Loucy (cell line): ENCODE measurements around the gene SLC17A8.

Experiments used
- H2AFZ ChIP-seq: fragments of 200-600 bp; sonication (generic); 2 replicates; pipeline ENCODE4 v1.6.0; 2016; ENCODE audit warnings: antibody characterized with exemption, mild to moderate bottlenecking, low read length, moderate library complexity
- H3F3A ChIP-seq: fragments of 200-600 bp; 2 replicates; pipeline ENCODE4 v1.6.0; 2016; ENCODE audit warnings: antibody characterized with exemption, low read depth, mild to moderate bottlenecking
- H3K27me3 ChIP-seq: fragments of 200-600 bp; sonication (generic); 2 replicates; pipeline ENCODE4 v1.6.1; 2014; ENCODE audit warnings: low read length, mild to moderate bottlenecking; ENCODE audit not compliant: insufficient read depth, poor library complexity, severe bottlenecking
- H3K36me3 ChIP-seq: fragments of 200-600 bp; sonication (generic); 2 replicates; pipeline ENCODE4 v1.6.1; 2016; ENCODE audit warnings: low read length; ENCODE audit not compliant: insufficient read depth
- H3K4me1 ChIP-seq: fragments of 200-600 bp; sonication (generic); 2 replicates; pipeline ENCODE4 v1.5.1; 2014; ENCODE audit warnings: low read length, mild to moderate bottlenecking; ENCODE audit not compliant: insufficient read depth, poor library complexity, severe bottlenecking
- H3K4me2 ChIP-seq: fragments of 200-600 bp; sonication (generic); 2 replicates; pipeline ENCODE4 v1.6.0; 2014; ENCODE audit warnings: antibody characterized with exemption, low read length, low read depth, mild to moderate bottlenecking; ENCODE audit not compliant: poor library complexity, severe bottlenecking
- H3K4me3 ChIP-seq: fragments of 200-600 bp; sonication (generic); 2 replicates; pipeline ENCODE4 v1.5.1; 2014; ENCODE audit warnings: low read length, mild to moderate bottlenecking, mixed read lengths; ENCODE audit not compliant: poor library complexity, severe bottlenecking
- H3K79me2 ChIP-seq: fragments of 200-600 bp; sonication (generic); 2 replicates; pipeline ENCODE4 v1.6.1; 2014; ENCODE audit warnings: low read length; ENCODE audit not compliant: insufficient read depth
- H3K9ac ChIP-seq: fragments of 200-600 bp; sonication (generic); 2 replicates; pipeline ENCODE4 v1.6.0; 2014; ENCODE audit warnings: mild to moderate bottlenecking, low read depth, low read length, moderate library complexity; ENCODE audit not compliant: poor library complexity, severe bottlenecking
- H3K9me2 ChIP-seq: fragments of 200-600 bp; sonication (generic); replicated peaks from 2 replicates; pipeline ENCODE4 v1.6.1; 2016; ENCODE audit warnings: low read depth, low read length, mixed read lengths
- H3K9me3 ChIP-seq: fragments of 200-600 bp; sonication (generic); 2 replicates; pipeline ENCODE4 v1.6.1; 2014; ENCODE audit warnings: mild to moderate bottlenecking, antibody characterized with exemption, low read length, low read depth; ENCODE audit not compliant: insufficient read depth
- H4K20me1 ChIP-seq: fragments of 200-600 bp; sonication (generic); 2 replicates; pipeline ENCODE4 v1.6.0; 2014; ENCODE audit warnings: antibody characterized with exemption, low read length, mild to moderate bottlenecking; ENCODE audit not compliant: insufficient read depth, poor library complexity, severe bottlenecking
- EZH2phosphoT487 ChIP-seq: fragments of 200-600 bp; IDR thresholded peaks from 2 replicates; pipeline ENCODE4 v1.6.1; 2018; ENCODE audit warnings: antibody characterized with exemption, mild to moderate bottlenecking, moderate library complexity, borderline replicate concordance
- TF ChIP-seq, protein P1 (sequence below): fragments of 200-600 bp; sonication (generic); conservative IDR thresholded peaks from 2 replicates; pipeline ENCODE4 v1.5.1; 2014; ENCODE audit warnings: mild to moderate bottlenecking, antibody characterized with exemption, low read length

The SLC17A8 gene

DNA sequence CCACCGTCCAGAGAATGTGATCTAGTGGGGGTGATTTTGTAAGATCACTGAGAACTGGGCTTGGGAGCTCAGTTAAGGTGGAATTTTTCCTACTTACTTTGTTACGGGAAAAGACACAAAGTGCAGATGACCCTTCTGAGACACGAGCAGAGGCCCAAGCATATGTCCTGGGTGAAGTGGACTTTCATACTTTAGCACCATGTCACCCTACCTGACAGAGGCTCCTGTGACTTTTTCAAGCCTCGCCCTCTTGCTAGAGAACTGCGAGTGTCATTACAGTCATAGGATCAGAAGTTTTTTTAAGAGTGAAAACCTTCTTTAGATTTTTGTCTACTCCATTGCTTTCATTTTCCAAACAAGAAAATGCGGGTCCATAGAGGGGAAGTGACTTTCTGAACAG lies 56.1 kb downstream of the SLC17A8 start:
- Histone ChIP-seq H2AFZ (no peak overlapping the region), H3K79me2 (no peaks in the 10 kb centered on the region), H3F3A (no peaks in the 10 kb centered on the region), H3K36me3 (no peaks in the 10 kb centered on the region), H3K4me2 (no peak overlapping the region), H4K20me1 (no peaks in the 10 kb centered on the region), H3K9me2 (no peaks in the 10 kb centered on the region), H3K4me3 (no peak overlapping the region), H3K9me3 (no peaks in the 10 kb centered on the region), H3K9ac (no peak overlapping the region), H3K4me1 (no peaks in the 10 kb centered on the region), H3K27me3 (no peaks in the 10 kb centered on the region)
- no peak for TF ChIP-seq EZH2phosphoT487
- TF ChIP-seq, protein P1, sequence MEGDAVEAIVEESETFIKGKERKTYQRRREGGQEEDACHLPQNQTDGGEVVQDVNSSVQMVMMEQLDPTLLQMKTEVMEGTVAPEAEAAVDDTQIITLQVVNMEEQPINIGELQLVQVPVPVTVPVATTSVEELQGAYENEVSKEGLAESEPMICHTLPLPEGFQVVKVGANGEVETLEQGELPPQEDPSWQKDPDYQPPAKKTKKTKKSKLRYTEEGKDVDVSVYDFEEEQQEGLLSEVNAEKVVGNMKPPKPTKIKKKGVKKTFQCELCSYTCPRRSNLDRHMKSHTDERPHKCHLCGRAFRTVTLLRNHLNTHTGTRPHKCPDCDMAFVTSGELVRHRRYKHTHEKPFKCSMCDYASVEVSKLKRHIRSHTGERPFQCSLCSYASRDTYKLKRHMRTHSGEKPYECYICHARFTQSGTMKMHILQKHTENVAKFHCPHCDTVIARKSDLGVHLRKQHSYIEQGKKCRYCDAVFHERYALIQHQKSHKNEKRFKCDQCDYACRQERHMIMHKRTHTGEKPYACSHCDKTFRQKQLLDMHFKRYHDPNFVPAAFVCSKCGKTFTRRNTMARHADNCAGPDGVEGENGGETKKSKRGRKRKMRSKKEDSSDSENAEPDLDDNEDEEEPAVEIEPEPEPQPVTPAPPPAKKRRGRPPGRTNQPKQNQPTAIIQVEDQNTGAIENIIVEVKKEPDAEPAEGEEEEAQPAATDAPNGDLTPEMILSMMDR = no peak

DNA sequence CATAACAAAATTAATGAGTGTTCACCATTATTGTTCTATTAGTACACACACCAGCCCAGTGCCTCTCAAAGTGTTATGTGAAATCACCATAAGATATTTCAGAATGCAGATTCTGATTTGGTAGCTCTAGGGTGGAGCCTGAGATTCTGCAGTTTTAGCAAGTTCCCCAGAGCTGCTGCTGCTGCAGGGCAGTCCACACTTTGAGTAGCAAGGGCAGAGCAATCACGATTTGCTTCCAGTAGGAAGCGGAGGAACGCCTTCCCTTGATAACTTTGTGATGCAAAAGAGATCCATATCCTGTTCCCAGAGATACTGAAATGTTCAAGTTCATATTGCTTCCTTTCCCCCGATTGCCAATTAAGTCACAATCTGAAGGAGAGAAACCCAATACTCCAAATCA lies 57.9 kb downstream of the SLC17A8 start:
- no peaks in the 10 kb centered on the region for H3F3A ChIP-seq
- TF ChIP-seq, protein P1 = no peak
- no peak for TF ChIP-seq EZH2phosphoT487
- H3K79me2 ChIP-seq = no peaks in the 10 kb centered on the region
- no peaks in the 10 kb centered on the region for H4K20me1 ChIP-seq
- no peaks in the 10 kb centered on the region for H3K9me3 ChIP-seq
- no peaks in the 10 kb centered on the region for H3K4me1 ChIP-seq
- no peaks in the 10 kb centered on the region for H3K36me3 ChIP-seq
- H2AFZ ChIP-seq = no peak overlapping the region
- H3K27me3 ChIP-seq = no peaks in the 10 kb centered on the region
- no peak overlapping the region for H3K9ac ChIP-seq
- H3K4me3 ChIP-seq = no peak overlapping the region
- no peaks in the 10 kb centered on the region for H3K9me2 ChIP-seq
- no peak overlapping the region for H3K4me2 ChIP-seq

DNA sequence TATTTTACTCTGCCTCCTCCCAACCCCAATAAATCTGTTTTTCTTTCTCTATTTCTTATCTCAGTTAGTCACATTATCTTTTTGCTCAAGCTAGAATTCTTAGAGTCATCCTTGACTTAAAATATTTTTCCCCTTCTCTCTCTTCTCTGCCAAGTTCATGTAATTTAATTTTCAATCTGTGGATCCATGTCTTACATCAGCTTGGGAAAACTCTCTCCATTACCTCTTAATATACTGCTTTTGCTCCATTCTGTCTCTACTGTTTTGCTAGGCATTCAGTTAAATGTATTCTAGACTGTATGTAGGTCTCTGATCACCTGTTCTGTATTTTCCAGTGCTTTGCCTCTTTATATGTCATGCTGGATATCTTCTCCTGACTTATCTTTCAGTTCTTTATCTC lies 65.8 kb downstream of the SLC17A8 start:
- Histone ChIP-seq H3K4me2 (no peak overlapping the region), H4K20me1 (no peaks in the 10 kb centered on the region), H2AFZ (no peak overlapping the region), H3K9me3 (no peaks in the 10 kb centered on the region), H3K9me2 (no peaks in the 10 kb centered on the region), H3F3A (no peaks in the 10 kb centered on the region), H3K4me1 (no peaks in the 10 kb centered on the region), H3K79me2 (no peaks in the 10 kb centered on the region), H3K36me3 (no peaks in the 10 kb centered on the region), H3K27me3 (no peaks in the 10 kb centered on the region), H3K4me3 (no peak overlapping the region), H3K9ac (no peak overlapping the region)
- TF ChIP-seq, protein P1 = no peak
- no peak for TF ChIP-seq EZH2phosphoT487
